IPS DF 4.7 (cell line): ENCODE measurements around the gene HTT-AS.

ENCODE experiments used
- DNase-seq: peaks from one replicate; pipeline ENCODE4 v3.0.0-alpha.2; 2013; ENCODE audit warnings: low spot score; ENCODE audit errors: extremely low read depth

The HTT-AS gene

DNA sequence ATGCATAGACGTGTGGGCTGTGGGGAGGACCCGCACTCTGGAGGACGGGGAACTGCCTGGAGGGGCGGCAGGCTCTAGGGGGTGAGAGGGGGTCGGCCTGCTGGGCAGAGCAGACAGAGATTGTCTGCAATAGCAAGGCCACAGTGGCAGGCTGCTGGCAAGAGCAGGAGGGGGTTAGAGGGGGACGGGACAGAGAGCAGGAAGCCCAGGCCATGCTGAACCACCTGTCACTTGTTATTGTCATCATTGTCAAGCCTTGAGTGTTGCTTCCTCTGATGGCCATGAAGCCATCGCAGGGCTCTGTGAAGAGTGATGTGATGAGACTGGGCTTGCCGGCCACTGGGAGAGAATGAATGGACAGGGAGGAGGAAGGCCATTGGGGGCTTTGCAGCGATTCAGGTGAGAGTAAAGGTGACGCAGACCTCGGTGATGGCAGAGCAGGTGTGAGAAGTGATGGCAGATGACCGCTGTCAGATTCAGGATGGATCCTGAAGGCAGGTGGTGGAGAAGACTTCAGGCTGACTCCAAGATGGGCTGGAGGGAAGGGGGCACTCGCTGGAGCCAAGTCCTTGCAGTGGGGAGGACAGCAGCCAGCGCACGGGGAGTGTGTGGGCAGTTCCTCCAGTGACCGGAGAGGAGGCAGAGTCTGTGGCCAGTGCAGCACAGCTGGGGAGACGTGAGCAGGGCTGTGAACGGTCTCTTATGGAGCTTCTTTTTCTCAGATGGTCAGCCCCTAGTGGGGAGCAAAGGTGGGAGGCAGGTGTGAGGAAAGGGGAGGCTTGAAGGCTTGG lies 43.6 kb downstream of the HTT-AS start:
- DNase-seq = no peak

DNA sequence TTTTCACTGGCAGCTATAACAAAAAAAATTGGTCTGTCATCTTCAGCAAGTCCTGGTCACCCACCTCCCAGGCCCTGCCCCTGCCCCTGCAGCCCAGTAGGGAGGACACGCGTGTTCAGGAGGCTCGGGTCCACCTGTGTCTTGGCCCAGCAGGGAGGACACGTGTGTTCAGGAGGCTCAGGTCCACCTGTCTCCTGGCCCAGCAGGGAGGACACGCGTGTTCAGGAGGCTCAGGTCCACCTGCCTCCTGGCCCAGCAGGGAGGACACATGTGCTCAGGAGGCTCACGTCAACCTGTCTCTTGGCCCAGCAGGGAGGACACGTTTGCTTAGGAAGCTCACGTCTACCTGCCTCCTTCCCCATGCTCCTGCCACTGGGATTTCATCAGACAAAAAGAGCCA lies 44.9 kb downstream of the HTT-AS start:
- no peak for DNase-seq

DNA sequence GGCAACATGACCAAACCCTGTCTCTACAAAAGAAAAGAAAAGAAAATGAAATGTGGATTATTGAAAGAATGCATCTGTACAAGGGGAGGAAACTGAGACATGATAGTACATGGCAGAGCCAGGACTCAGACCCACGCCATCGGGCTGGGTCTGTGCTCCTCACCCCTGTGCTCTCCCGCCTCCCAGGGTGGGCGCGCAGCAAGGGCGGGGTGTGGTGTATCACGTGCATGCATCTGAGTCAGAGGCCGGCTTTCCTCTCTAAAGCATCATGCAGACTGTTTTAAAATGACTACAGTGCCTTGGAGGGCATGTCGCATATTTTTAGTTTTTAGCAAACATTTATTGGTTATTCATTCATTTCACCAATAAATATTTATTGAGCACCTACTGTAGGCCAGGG lies 47.8 kb downstream of the HTT-AS start:
- DNase-seq = no peak

DNA sequence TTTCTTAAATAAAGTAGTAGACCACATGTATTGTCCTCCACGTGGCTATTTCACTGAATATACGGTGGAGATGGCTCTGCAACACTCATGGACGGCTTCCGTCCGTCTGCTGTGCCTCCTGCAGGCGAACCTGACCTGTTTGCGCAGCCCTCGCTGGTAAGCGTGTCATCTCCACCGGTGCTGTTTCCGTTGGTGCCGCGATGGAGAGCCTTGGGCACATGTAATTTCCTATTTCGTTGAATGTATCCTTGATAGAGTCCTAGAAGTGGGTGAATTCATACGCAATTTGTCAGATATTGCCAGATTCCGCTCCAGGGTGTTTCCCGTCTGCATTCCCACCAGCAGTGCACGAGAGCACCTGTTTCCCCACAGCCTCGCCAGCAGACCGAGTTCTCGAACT lies 48.5 kb downstream of the HTT-AS start:
- DNase-seq = no peak

DNA sequence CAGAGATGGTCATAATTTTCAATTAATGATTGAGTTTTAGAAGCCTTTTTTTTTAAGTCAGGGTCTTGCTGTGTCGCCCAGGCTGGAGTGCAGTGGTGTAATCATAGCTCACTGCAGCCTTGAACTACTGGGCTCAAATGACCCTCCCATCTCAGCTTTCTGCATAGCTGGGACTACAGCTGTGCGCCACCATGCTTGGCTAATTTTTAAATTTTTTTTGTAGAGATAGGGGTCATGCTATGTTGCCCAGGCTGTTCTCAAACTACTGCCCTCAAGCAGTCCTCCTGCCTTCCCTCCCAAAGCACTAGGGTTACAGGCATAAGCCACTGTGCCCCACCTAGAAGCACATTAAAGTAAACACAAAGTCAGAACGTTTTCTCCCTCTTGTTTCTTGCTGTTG lies 51.7 kb downstream of the HTT-AS start:
- no peak for DNase-seq

DNA sequence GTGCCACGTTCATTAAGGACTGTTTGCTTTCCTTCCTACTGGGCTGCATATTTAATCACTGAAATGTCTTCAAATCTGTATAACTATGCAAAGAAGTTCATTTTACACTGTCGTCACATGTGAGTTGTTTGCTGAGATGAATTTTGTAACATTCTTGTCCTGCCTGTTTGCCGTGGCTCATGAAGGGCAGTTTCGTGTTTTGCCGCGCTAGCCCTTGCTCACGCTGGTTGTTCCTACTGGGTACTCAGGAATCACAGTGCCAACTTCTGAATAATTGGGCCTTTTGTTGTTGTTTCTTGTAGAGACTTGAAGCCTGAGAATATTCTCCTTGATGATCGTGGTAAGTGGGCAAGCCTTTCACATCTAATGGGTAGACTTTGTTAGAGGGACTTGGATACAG lies 52.2 kb downstream of the HTT-AS start:
- no peak for DNase-seq

DNA sequence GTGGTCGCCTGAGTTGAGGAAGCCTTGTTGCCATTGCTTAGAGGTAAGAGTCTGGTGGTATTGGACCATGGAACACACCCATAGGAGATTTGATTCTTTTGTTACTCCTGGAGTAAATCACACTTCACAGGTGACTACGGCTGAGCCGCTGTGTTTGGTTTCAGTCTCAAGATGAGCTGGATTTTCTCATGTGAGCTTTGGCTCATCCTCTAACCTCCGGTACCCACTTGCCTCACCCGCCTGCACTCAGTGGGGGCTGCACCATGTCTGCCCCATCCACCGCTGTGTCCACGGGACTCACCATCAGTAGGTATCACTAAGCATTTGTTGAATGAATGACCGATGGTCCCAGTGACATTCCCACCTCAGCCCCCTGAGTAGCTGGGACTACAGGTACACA lies 52.7 kb downstream of the HTT-AS start:
- no peak for DNase-seq

DNA sequence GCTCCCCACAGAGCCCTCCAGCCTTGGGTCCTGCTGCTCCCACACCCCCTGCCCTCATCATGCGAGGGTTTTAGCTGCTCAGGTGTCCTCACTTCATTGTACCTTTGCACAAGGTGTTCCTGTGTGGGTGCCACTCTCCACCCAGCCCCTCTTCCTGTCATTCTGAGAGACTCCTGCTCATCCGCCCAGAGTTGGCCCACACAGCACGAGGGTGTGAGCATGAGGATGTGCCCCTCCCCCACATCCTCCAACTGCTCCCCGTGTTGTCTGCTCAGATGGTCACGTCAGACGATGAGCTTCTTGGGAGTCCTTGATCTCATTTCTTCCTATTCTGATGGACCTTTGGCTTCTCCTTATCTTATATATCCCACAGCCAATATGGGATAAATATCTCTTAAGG lies 53.2 kb downstream of the HTT-AS start:
- DNase-seq = no peak

DNA sequence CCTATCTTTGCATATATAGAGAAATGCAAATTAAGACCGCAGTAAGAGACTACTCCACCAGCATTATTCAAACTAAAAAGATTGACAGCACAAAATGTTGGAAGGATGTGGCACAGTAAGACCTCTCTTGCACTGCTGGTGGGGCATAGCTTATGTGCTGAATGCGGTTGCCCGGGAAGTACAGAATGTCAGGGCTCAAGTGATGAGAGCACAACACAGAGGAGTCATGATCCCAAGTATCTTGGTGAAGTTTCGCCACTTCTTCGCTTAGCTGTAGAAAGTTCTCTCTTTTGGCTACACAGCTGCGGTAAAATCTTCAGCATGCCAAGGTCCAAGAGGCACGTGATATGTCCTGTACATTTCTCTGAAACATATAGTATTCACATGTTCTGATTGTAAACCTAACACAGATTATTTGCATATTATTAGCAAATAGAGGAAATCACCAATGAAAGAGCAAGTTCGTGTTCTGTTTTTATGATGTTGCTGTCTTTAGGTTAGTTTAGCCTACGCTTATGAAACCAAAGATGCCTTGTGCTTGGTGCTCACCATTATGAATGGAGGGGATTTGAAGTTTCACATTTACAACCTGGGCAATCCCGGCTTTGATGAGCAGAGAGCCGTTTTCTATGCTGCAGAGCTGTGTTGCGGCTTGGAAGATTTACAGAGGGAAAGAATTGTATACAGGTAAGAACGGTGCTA lies 55.0 kb downstream of the HTT-AS start:
- no peak for DNase-seq

DNA sequence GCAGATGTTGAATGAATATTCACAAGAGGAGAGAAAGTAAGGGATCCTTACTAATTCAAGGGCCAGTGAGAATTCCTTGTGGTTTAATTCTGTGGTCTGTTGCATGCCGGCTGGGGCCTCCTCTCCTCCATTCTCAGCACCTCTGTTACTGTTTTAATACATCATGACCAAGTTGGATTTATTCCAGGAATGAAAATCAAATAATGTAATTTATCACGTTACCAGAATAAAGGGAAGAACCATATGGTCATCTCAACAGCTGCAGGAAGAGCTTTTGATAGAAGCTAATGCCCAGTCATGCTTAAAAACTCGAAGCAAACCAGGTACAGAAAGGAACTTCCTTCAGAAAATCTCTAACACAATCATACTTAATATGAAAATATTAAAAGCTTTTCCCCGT lies 56.8 kb downstream of the HTT-AS start:
- DNase-seq = no peak

DNA sequence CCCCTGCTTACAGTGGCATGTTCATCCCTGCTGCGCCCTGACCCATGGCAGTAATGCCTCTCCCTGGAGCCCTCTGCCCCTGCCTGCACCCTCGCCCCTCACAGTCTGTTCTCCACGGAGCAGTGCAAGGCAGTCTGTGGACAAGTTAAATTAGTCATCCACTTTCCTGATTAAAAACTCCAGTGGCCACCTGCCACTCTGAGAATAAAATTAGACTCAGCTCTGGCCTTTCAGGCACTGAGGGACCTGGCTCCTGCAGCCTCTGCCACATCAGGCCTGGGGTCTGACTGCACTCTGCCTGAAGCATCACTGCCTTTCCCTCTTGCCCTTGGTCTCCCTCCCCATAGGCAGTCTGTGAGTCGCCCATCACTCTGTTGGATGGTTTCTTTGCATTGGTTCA lies 57.4 kb downstream of the HTT-AS start:
- DNase-seq = no peak

DNA sequence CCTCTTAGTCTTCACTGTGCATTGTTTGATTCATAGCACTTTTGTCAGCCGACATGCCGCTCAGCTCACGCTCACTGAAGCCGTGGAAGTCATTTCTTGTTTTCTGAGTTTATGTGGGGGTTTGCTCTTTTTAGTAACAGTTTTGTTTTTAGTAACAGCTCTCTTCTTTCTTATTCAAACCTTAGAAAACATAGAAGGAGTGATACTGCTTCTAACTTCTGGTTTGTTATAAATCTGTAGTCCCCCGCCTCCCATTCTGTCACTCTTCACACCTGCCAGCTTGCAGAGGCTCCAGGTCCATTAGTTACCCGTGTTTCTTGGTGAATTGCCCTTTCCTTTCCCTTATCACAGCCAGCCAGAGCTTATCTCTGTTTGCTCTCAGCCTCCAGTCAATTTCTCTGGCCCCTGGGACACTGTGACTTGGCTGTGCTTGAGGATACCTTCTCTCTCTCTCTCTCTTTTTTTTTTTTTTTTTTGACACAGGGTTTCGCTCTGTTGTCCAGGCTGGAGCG lies 60.4 kb downstream of the HTT-AS start:
- no peak for DNase-seq
